Naive thymus-derived CD4-positive, alpha-beta T cell (primary cell): ENCODE results near the gene FRA10AC1. TPM values are rescaled to one million over a fixed set of nuclear protein-coding genes. Genes with fewer than 3 reads are reported as not detected.

Source experiments
- ATAC-seq: fragments of 150-1000 bp; cut with Tn5 transposase; 2 replicates; pipeline ENCODE4 v1.10.0; 2021; ENCODE audit warnings: mild to moderate bottlenecking, moderate library complexity
- CTCF ChIA-PET: fragments of 350-600 bp; sonication (Branson Sonifier 250); formaldehyde crosslinking; loops from one replicate; lab custom pipeline; 2021; ENCODE audit warnings: antibody characterized with exemption; lab: Charles Lee
- POLR2A ChIA-PET: fragments of 350-600 bp; sonication (Branson Sonifier 250); formaldehyde crosslinking; loops from one replicate; lab custom pipeline; 2021; ENCODE audit warnings: antibody characterized with exemption, inconsistent platforms; lab: Charles Lee
- DNase-seq, 9 donors: peaks; one replicate each; pipeline versions ENCODE4 v3.0.0 to v3.0.0-alpha.2; 2020 to 2022; ENCODE audit warnings: mixed read lengths in 1 of 9
- H3K27ac ChIP-seq: one replicate; pipeline ENCODE4 v1.7.0; 2013; ENCODE audit warnings: mild to moderate bottlenecking, low read depth, low read length, moderate library complexity
- H3K27me3 ChIP-seq, 2 donors: one replicate each; pipeline ENCODE4 v1.7.0; 2013; ENCODE audit warnings: low read length in 2 of 2, mild to moderate bottlenecking in 2 of 2, moderate library complexity in 2 of 2; ENCODE audit not compliant: control insufficient read depth in 2 of 2, insufficient read depth in 2 of 2
- H3K36me3 ChIP-seq, 3 experiments: 1 replicate in 2 of 3; 2 replicates in 1 of 3; pipeline ENCODE4 v1.7.0; 2013; ENCODE audit warnings: low read length in 3 of 3, mild to moderate bottlenecking in 3 of 3, moderate library complexity in 1 of 3; ENCODE audit not compliant: insufficient read depth in 3 of 3, control insufficient read depth in 2 of 3
- H3K4me1 ChIP-seq, 2 donors: one replicate each; pipeline ENCODE4 v1.7.0; 2013; ENCODE audit warnings: low read length in 2 of 2, mild to moderate bottlenecking in 2 of 2, moderate library complexity in 1 of 2; ENCODE audit not compliant: control insufficient read depth in 2 of 2, insufficient read depth in 2 of 2
- H3K4me3 ChIP-seq: 2 replicates; pipeline ENCODE4 v1.7.0; 2013; ENCODE audit warnings: mild to moderate bottlenecking, low read length
- H3K9me3 ChIP-seq, 3 experiments: 1 replicate in 2 of 3; 2 replicates in 1 of 3; pipeline ENCODE4 v1.7.0; 2013; ENCODE audit warnings: low read length in 3 of 3; ENCODE audit not compliant: control insufficient read depth in 2 of 3
- H3K27ac Mint-ChIP-seq, 9 donors: one replicate each; pipeline ENCODE4 v1.8.0; 2020 to 2022; ENCODE audit warnings: mixed read lengths in 9 of 9, mild to moderate bottlenecking in 8 of 9, moderate library complexity in 5 of 9, inconsistent platforms in 2 of 9
- H3K27me3 Mint-ChIP-seq, 5 donors: one replicate each; pipeline ENCODE4 v1.8.0; 2021 to 2022; ENCODE audit warnings: mixed read lengths in 5 of 5, mild to moderate bottlenecking in 1 of 5
- H3K36me3 Mint-ChIP-seq, 5 donors: one replicate each; pipeline ENCODE4 v1.8.0; 2020 to 2022; ENCODE audit warnings: mixed read lengths in 5 of 5, mild to moderate bottlenecking in 3 of 5, inconsistent platforms in 1 of 5
- H3K4me1 Mint-ChIP-seq, 7 donors: one replicate each; pipeline ENCODE4 v1.8.0; 2020 to 2022; ENCODE audit warnings: mixed read lengths in 7 of 7, mild to moderate bottlenecking in 3 of 7, inconsistent platforms in 1 of 7
- H3K4me3 Mint-ChIP-seq, 10 donors: one replicate each; pipeline ENCODE4 v1.8.0; 2020 to 2022; ENCODE audit warnings: mild to moderate bottlenecking in 10 of 10, mixed read lengths in 10 of 10, moderate library complexity in 6 of 10, inconsistent platforms in 2 of 10
- H3K9me3 Mint-ChIP-seq, 11 donors: one replicate each; pipeline ENCODE4 v1.8.0; 2020 to 2022; ENCODE audit warnings: mixed read lengths in 11 of 11, mild to moderate bottlenecking in 4 of 11, inconsistent platforms in 1 of 11, moderate library complexity in 1 of 11
- intact Hi-C, 2 donors: fragments of 100-400 bp; cut with micrococcal nuclease; formaldehyde crosslinking; loops; one replicate each; pipeline ENCODE4 v1.15.1; 2023
- polyA plus RNA-seq, 2 donors: library from polyadenylated mRNA; unstranded; fragments of 300-500 nt; fragmentation: Illumina TruSeq; gene quantifications; one replicate each; pipeline ENCODE4 v1.2.3, GENCODE V29; 2021
- total RNA-seq, 6 experiments: library from RNA in 5 of 6; stranded (reverse) in 5 of 6; gene quantifications; 1 replicate in 5 of 6; 2 replicates in 1 of 6; pipeline ENCODE4 v1.2.3 and lab custom pipeline; 2021 to 2026

Gene FRA10AC1
- total RNA-seq (10 to 100 TPM; 15.5 to 31.0 (median 22.7) TPM), polyA plus RNA-seq (1 to 10 TPM; 4.4 to 6.8 TPM), total RNA-seq (lab: John Stamatoyannopoulos, UW) (21.1 reads per million, percentile 51 among the genes with 10 or more reads in this experiment)

DNA sequence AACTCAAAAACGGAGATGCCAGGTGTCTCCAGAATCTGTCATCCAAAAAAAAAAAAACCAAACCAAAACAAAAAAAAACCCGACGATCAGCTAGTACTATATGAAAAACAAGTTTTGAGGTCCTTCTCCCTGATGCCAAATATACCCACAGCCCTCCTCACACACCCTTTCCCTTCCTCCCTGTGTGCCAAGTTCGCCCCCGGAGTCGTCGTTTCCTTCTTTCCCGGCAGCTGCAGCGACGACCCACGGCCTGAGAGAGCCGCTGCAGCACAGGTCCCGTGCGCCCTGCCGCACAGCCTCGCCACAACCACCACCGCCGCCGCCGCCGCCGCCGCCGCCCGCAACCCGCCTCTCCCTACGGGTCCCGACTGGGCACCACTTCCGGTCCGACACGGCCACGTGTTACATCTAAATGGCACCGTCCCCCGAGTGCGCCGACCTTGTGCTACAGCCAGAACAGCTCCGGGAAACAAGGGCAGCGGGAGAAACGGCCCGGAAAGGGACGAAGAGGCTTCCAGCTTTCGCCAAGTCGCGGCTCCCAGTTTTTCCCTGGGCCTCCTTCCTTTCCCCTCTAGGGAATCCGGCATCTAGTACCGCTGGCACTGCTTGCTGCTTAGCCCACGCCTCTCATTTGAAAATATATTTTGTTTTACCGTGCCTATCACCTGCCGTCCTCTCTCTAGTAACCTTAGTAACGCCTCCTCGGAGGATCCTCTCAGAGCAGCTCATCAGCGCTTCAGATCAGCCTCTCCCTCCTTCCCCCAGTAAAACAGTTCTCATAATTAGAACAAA lies at the start of gene FRA10AC1:
Gene FRA10AC1 (minus strand): TSS at position 383 of the 792 bp plus-strand sequence. CDS start 2,486 bp downstream, outside the sequence.
- Mint-ChIP-seq H3K27me3 (no peaks in the 10 kb centered on the region), H3K4me3 (no peak within 1 kb of the TSS), H3K27ac (no peak within 1 kb of the TSS), H3K9me3 (no peaks in the 10 kb centered on the region), H3K36me3 (peaks cover 0 to 7% (median under 1%) of the 10 kb centered on the region in 5 donors), H3K4me1 (peaks cover 8 to 29% (median 11%) of the 10 kb centered on the region in 7 donors)
- DNase-seq, result peak; percentile 77 to 92 (median 85)
- ChIA-PET POLR2A (interaction anchor here (0.7 to 2.0 kb wide), 7 partner anchors 12 to 1289 kb away, joined by 3 to 6 read pairs (median 4); partner anchors contain the start of gene SLC35G1), CTCF (no interaction called here)
- H3K9me3 ChIP-seq, result no peaks in the 10 kb centered on the region
- ATAC-seq, result peak; percentile 97
- H3K4me1 ChIP-seq, result peaks cover 9 to 16% of the 10 kb centered on the region in 2 donors
- H3K27ac ChIP-seq, result peak within 1 kb of the TSS; percentile 73
- H3K36me3 ChIP-seq, result peaks cover 0 to 15% (median 0%) of the 10 kb centered on the region in 3 experiments
- H3K27me3 ChIP-seq, result no peaks in the 10 kb centered on the region
- intact Hi-C loops, result loop anchor here (1.0 to 10.0 kb wide), 18 partner anchors 50 to 1990 kb away; partner anchors contain the start of genes CEP55 (in 2 of the 2), EXOC6 (in 2 of the 2), HELLS (in 2 of the 2) and TNKS2 (in 2 of the 2)
- H3K4me3 ChIP-seq, result peak within 1 kb of the TSS; percentile 85

GRCh38 chr10:93751832-93752231 lies 49.4 kb upstream of the FRA10AC1 start:
- POLR2A ChIA-PET, result no interaction called here
- DNase-seq (peak in 5 of 9 donors; percentile 5 to 9 (median 7)), ATAC-seq (peak; percentile 60)
- no peaks in the 10 kb centered on the region for H3K27me3 ChIP-seq
- H3K4me3 Mint-ChIP-seq, result peak overlapping the region in 9 of 10 donors; percentile 32 to 78 (median 60)
- no peak overlapping the region for H3K27ac Mint-ChIP-seq
- H3K36me3 Mint-ChIP-seq, result no peaks in the 10 kb centered on the region
- no peaks in the 10 kb centered on the region for H3K9me3 Mint-ChIP-seq
- H3K4me1 Mint-ChIP-seq, result peaks cover 0 to 9% (median 8%) of the 10 kb centered on the region in 7 donors
- H3K27me3 Mint-ChIP-seq, result peaks cover 7 to 22% (median 19%) of the 10 kb centered on the region in 5 donors
- intact Hi-C loops, result loop anchor here (1.0 kb wide), 2 partner anchors 50 to 141 kb away; partner anchors contain the start of genes FRA10AC1 (in 1 of the 2) and SLC35G1 (in 1 of the 2)
- no peak overlapping the region for H3K27ac ChIP-seq
- no peaks in the 10 kb centered on the region for H3K4me1 ChIP-seq
- H3K9me3 ChIP-seq, result no peaks in the 10 kb centered on the region
- no peaks in the 10 kb centered on the region for H3K36me3 ChIP-seq
- peak overlapping the region; percentile 32 for H3K4me3 ChIP-seq
- CTCF ChIA-PET, result interaction anchor here (0.6 kb wide), 1 partner anchor 235 kb away, joined by 6 read pairs; no protein-coding TSS in a partner anchor

DNA sequence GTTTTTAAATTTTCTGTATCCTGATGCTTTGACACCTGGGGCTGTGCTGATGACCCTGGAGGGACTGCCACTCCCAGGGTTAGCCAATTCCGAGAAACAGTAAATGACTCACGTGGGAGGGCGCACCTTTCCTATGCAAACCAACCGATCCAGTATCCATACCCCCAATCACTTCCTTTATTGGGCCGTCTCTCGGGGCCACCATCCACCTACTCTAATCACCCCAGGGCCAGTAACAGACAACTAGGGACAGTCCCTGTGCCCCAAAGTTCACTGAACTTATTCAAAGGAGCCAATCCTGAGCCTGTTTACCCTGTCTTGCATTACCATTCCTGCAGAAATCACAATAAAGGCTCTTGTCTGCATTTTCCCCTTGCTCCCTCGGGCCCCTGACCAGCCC lies 48.7 kb upstream of the FRA10AC1 start:
- Histone ChIP-seq H3K27me3 (no peaks in the 10 kb centered on the region), H3K9me3 (no peaks in the 10 kb centered on the region), H3K4me3 (no peak overlapping the region), H3K4me1 (no peaks in the 10 kb centered on the region), H3K27ac (no peak overlapping the region), H3K36me3 (no peaks in the 10 kb centered on the region)
- H3K27me3 Mint-ChIP-seq, result peaks cover 5 to 18% (median 12%) of the 10 kb centered on the region in 5 donors
- no peak overlapping the region for H3K27ac Mint-ChIP-seq
- H3K4me3 Mint-ChIP-seq, result no peak overlapping the region
- H3K9me3 Mint-ChIP-seq, result no peaks in the 10 kb centered on the region
- ChIA-PET POLR2A (no interaction called here), CTCF (no interaction called here)
- H3K4me1 Mint-ChIP-seq, result peaks cover 0 to 9% (median 8%) of the 10 kb centered on the region in 7 donors
- intact Hi-C loops, result no loop called here
- H3K36me3 Mint-ChIP-seq, result no peaks in the 10 kb centered on the region
- ATAC-seq (no peak), DNase-seq (no peak)

GRCh38 chr10:93749218-93749799 lies 46.9 kb upstream of the FRA10AC1 start:
- Histone ChIP-seq H3K4me3 (no peak overlapping the region), H3K9me3 (no peaks in the 10 kb centered on the region), H3K4me1 (no peaks in the 10 kb centered on the region), H3K27me3 (no peaks in the 10 kb centered on the region), H3K36me3 (no peaks in the 10 kb centered on the region), H3K27ac (no peak overlapping the region)
- H3K36me3 Mint-ChIP-seq, result no peaks in the 10 kb centered on the region
- intact Hi-C loops, result no loop called here
- DNase-seq (no peak), ATAC-seq (no peak)
- no peaks in the 10 kb centered on the region for H3K9me3 Mint-ChIP-seq
- ChIA-PET CTCF (no interaction called here), POLR2A (no interaction called here)
- H3K27ac Mint-ChIP-seq, result no peak overlapping the region
- peaks cover 5 to 14% (median 10%) of the 10 kb centered on the region in 5 donors for H3K27me3 Mint-ChIP-seq
- H3K4me1 Mint-ChIP-seq, result peaks cover 0 to 9% (median 8%) of the 10 kb centered on the region in 7 donors
- no peak overlapping the region for H3K4me3 Mint-ChIP-seq

DNA sequence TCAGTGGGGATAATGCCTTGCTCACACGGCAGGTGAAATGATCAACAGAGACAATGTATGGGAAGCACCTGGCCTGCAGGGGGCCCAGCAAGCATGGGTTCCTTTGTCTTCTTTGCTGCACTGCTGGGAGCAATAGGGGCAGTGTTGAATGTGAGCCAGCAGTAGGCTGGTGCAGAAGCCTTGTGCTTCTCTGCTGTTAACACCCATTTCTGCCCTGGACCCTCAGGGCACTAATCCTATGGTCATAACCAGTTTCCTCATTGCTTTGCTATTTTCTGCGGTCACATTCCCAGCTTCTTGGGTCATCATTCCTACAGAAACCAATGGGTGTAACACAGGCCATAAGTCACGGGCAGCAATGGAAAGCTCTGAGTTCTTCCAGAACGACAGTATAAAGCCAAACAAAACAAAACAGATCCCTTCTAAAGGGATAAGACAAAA lies 44.5 kb upstream of the FRA10AC1 start:
- H3K27ac ChIP-seq, result no peak overlapping the region
- DNase-seq, result no peak

GRCh38 chr10:93745408-93746065 lies 43.1 kb upstream of the FRA10AC1 start:
- Mint-ChIP-seq H3K27me3 (peaks cover 4 to 17% (median 5%) of the 10 kb centered on the region in 5 donors), H3K4me1 (no peaks in the 10 kb centered on the region), H3K27ac (no peak overlapping the region), H3K36me3 (no peaks in the 10 kb centered on the region), H3K9me3 (no peaks in the 10 kb centered on the region), H3K4me3 (no peak overlapping the region)
- ChIA-PET POLR2A (no interaction called here), CTCF (interaction anchor here (0.7 kb wide), 1 partner anchor 1846 kb away, joined by 4 read pairs; no protein-coding TSS in a partner anchor)
- Histone ChIP-seq H3K9me3 (no peaks in the 10 kb centered on the region), H3K27ac (no peak overlapping the region), H3K36me3 (no peaks in the 10 kb centered on the region), H3K4me1 (no peaks in the 10 kb centered on the region), H3K4me3 (no peak overlapping the region), H3K27me3 (no peaks in the 10 kb centered on the region)
- DNase-seq (no peak), ATAC-seq (no peak)
- intact Hi-C loops, result no loop called here

More for the DNA sequence above, 44.5 kb upstream of the FRA10AC1 start:
- H3K9me3 ChIP-seq, result no peaks in the 10 kb centered on the region
- H3K9me3 Mint-ChIP-seq, result no peaks in the 10 kb centered on the region
- H3K4me1 Mint-ChIP-seq, result peaks cover 0 to 4% (median 3%) of the 10 kb centered on the region in 7 donors
- H3K4me1 ChIP-seq, result no peaks in the 10 kb centered on the region
- peak; percentile 44 for ATAC-seq
- no peak overlapping the region for H3K4me3 ChIP-seq
- no peak overlapping the region for H3K27ac Mint-ChIP-seq
- H3K27me3 Mint-ChIP-seq, result peaks cover 6 to 18% (median 9%) of the 10 kb centered on the region in 5 donors
- H3K4me3 Mint-ChIP-seq, result no peak overlapping the region
- intact Hi-C loops, result no loop called here
- POLR2A ChIA-PET, result no interaction called here
- no peaks in the 10 kb centered on the region for H3K36me3 Mint-ChIP-seq
- H3K36me3 ChIP-seq, result no peaks in the 10 kb centered on the region
- H3K27me3 ChIP-seq, result no peaks in the 10 kb centered on the region
- CTCF ChIA-PET, result no interaction called here
